GM08714 (cell line): ENCODE data around the gene YPEL1.
A peak's percentile ranks its signal among the peaks of the same experiment; 100 is the strongest.
"Not testable (repeated sequence)": the region's sequence is repeated elsewhere in the genome, so short reads cannot be mapped to it uniquely, and the experiment has no call there.

Experiments
- H3K4me3 ChIP-seq: fragments of 200-500 bp; sonication (Bioruptor generic); 2 replicates; pipeline ENCODE4 v1.5.1; 2014; ENCODE audit warnings: mild to moderate bottlenecking, low read length, inconsistent platforms
- ZNF274 ChIP-seq: IDR thresholded peaks from 2 replicates; pipeline ENCODE4 v1.6.1; 2012; ENCODE audit warnings: mild to moderate bottlenecking, low read depth, low read length

Gene YPEL1

DNA sequence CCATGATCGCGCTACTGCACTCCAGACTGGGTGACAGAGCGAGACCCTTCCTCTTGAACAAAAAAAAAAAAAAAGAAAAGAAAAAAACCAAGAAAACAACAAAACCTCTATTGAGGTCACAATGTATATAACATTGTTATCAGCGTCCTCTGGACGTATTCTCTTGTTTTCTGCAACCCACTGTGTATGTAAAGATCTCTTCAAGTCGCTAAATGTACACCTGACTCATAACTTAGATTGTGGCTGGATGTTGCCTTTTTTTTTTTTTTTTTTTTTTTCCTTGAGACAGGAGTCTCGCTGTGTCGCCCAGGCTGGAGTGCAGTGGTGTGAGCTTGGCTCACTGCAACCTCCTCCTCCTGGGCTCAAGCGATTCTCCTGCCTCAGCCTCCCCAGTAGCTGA, 1.4 kb upstream of the YPEL1 start:
- no peak for TF ChIP-seq ZNF274
- no peak overlapping the region for H3K4me3 ChIP-seq

DNA sequence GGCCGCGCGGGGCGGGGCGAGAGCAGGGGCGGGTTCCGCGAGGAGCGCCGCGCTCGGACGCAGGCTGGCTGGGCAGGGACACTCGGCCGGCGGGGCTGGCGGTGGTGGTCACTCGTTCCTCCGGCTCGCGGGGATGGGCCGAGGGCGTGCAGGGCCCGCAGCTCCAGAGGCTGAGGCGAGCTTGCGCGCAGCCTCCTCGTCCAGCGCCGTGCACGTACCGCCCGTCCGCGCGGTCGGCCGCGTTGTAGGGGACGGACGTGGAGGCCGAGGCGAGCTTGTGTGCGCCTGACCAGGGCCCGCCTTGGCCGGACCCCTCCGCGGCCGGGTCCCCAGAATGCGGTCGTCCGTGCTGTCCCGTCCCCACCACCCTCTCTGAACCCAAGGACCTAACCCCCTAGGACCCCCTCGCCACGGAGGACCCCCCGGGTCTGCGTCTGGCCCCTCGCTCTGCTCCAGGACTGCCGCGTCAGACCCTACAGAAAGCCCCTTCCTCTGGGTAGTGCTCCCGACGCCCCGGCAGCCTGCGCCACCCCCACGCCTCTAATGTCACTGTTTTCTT, 569 bp upstream of the YPEL1 start:
- no peak for TF ChIP-seq ZNF274
- H3K4me3 ChIP-seq = peak overlapping the region; percentile 57; the same call in 1 of the 2 replicates

DNA sequence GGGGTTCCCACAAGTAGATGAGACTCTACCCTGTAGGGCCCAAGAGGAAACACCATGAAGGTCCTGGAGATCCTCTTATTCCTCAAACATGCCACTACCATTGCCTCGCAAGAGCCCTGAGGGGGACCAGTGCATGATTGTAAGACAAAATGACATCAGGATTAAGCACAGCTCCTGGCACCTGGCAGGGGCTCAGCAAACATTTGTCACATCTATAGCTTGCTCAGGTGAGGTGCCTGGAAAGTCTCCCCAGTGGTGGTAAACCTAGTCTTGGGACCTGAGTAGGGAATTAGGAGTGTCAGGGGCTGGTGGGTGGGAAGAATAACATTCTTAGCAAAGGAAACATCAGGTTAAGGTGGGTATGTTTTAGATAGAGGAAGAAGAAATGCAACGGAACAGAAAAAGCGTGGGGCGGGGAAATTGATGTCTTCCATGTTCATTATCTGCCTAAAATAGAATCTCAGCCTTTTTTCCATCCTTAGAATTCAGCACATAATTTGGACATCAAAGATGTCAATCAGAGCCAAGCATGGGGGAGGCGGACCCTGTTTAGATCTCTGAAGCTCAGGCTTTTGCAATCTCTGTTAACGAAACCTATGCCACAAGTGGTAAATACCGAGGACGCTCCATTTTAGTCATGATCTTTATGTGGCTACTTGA, 924 bp downstream of the YPEL1 start:
- no peak for TF ChIP-seq ZNF274
- peak overlapping the region; percentile 73 for H3K4me3 ChIP-seq

DNA sequence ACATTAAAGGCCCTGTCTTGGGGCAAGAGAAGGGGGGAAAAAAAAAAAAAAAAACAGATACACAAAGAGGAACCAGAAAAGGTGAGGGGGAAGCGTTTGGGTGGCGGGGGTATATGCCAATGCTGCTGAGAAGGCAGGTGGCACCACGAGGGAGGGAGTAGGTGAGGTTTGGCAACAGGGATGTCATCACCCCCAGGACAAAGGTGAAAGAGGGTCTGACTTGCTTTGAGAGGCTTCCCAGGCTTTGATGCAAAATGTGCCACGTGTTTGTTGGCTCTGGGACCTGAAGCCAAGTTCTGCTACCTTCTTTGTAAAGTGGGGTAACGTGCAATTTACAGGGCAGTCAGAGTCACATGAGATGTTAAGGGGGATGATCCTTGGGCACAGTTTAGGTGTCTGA, 4.1 kb downstream of the YPEL1 start:
- TF ChIP-seq ZNF274 = no peak
- H3K4me3 ChIP-seq = no peak overlapping the region

DNA sequence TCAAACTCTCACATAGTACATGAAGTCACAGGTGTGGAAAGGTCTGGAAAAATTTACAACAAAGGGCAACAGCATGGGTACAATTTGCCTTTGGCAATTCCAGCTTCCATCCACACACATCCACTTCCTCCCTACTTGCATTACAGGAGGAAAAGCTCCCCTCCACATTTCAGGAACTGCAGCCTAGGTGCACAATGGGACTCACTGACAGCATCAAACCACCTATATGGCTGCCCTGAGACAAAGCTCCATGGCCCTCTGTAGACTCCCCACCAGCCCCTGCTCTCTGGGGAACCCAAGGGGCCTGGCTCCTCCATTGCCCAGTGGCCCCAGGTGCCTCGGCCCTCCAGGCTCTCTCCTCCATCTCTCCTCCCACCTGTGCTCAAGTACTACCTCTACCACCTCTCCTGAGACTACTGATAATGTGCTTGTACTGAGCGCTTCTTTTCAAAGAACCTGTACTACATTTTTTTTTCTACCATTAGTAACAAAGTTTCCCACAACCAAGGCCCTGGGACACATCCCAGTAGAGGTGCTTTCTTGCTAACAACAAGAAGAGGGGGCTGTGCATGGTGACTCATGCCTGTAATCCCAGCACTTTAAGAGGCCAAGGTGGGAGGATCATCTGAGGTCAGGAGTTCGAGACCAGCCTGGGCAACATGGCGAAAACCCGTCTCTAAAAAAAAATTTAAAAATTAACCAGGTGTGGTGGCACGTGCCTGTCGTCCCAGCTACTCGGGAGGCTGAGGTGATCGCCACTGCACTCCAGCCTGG, 4.9 kb downstream of the YPEL1 start:
- TF ChIP-seq ZNF274 = no peak

DNA sequence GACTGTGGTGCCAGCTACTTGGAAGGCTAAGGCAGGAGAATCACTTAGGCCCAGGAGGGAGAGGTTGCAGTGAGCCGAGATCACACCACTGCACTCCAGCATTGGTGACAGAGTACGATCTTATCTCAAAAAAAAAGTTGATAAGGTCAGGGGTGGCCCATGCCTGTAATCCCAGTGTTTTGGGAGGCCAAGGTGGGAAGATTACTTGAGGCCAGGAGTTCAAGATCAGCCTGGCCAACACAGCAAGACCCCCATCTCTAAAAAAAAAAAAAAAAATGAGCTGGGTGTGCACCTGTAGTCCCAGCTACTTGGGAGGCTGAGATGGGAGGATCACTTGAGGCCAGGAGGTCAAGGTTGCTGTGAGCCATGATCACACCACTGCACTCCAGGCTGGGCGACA, 6.4 kb downstream of the YPEL1 start:
- H3K4me3 ChIP-seq = not testable (repeated sequence)

More for the DNA sequence above, 4.9 kb downstream of the YPEL1 start:
- no peak overlapping the region for H3K4me3 ChIP-seq

DNA sequence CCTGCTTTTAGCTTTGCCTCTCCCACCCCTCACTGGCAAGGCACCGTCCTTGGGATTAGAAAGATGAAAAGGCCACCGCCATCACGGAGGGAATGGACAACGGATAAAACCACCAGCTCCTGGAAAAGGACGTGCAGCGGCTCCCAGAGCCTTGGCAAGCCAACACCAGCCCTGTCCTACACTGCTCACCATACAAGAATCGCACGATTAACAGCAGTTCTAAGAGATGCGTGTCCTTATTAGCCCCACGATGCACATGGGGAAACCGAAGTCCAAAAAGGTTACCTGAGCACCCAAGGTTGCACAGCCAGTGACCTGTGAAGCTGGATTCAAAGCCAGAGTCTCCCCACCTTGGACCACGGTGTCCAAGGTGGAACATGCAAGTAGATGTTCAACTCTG, 7.3 kb downstream of the YPEL1 start:
- H3K4me3 ChIP-seq = no peak overlapping the region
- no peak for TF ChIP-seq ZNF274

DNA sequence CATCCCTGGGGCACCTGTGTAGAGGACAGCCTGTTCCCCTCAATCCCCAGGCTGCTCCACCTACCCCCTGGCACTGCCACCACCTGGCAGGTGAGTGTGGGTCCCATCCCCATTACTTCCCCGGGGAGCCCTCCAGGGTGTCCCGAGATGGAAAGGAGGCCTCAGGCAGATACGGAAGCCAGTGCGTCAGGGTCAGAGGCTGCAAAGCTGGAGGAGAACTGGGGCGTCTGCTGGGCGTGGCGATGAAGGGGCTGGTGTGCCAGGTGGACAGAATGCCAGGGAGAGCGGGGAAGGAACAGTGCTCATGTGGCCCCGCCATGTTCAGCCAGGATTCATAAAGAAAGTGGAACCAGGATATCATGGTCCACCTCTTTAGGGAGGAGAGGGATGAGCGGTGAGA, 7.8 kb downstream of the YPEL1 start:
- TF ChIP-seq ZNF274 = no peak
- no peak overlapping the region for H3K4me3 ChIP-seq

DNA sequence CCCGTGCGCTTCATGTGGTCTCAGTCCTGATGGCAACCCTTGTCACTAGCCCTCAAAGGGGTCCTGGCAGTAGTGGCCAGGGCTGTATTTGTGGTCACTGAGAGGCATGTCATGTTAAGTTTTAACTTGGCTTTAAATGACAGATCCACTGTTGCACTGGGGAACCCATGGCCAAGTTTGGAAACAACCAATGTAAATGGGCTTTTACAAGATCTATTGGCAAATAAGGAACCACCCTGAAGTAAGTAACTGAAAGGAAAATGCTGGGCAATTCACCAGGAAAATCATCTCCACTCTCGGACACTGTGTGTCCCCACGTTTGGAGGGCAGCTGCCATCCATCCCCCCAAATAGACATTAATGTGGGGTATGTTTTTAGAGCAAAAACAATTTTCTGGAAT, 8.4 kb downstream of the YPEL1 start:
- TF ChIP-seq ZNF274 = no peak
- no peak overlapping the region for H3K4me3 ChIP-seq

DNA sequence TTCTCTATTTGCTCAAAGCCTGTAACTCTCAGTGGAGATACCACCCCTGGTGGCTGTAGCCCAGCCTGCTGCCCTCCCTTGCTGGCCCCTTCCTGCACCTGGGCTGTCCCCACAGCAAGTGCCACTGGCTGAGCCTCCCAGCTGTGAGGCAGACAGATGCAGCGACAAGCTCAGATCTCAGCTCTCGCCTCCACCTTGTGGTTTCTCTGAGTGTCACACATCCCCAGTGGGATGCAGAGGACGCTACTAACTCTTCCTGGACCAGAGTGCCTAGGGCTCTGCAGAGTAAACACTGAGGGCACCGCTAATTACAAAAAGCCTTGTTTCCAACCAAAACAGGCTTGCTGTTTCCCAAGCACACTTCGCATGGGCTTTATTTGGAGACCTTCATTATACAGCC, 8.9 kb downstream of the YPEL1 start:
- TF ChIP-seq ZNF274 = no peak

DNA sequence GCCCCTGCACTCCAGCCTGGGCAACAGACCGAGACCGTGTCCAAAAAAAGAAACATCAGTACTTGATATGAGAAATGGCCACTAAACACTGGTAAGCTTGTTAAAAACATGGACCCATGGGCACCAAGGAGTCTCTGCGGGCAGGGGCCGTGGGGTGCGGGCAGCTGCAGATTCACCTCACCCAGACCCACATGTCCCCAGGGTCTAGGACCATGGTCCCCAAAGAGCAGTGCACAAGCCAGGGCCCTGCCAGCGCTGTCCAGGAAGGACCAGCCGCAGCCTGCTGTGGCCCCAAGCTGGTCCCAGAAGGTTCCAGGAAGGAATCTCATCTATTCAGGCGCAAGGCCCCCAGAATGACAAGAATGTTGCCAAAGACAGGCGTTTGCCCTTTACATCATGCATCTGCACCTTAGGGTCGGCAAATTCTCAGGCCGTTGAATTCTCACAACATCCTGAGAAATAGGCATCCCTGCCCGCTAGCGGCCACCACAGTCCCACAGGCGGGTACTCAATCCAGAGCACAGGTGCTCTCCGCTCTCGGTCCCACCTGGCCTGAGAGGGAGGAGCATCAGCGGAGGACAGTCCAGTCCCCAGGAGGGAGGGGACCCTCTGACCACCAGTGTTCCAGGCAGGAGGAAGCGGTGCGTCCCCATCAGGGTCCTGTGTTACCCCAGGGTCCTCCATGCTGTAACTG, 9.5 kb downstream of the YPEL1 start:
- no peak for TF ChIP-seq ZNF274
- H3K4me3 ChIP-seq = no peak overlapping the region

More for the DNA sequence above, 8.9 kb downstream of the YPEL1 start:
- no peak overlapping the region for H3K4me3 ChIP-seq

DNA sequence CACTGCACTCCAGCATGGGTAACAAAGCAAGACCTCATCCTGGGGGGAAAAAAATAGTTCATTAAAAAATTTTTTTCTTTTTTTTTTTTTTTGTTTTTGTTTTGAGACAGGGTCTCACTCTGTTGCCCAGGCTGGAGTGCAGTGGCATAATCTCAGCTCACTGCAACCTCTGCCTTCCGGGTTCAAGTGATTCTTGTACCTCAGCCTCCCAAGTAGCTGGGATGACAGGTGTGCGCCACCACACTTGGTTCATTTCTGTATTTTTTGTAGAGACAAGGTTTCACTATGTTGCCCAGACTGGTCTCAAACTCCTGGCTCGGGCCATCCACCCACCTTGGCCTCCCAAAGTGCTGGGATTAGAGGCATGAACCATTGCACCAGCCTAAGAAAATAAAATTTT, 11.1 kb downstream of the YPEL1 start:
- not testable (repeated sequence) for H3K4me3 ChIP-seq

DNA sequence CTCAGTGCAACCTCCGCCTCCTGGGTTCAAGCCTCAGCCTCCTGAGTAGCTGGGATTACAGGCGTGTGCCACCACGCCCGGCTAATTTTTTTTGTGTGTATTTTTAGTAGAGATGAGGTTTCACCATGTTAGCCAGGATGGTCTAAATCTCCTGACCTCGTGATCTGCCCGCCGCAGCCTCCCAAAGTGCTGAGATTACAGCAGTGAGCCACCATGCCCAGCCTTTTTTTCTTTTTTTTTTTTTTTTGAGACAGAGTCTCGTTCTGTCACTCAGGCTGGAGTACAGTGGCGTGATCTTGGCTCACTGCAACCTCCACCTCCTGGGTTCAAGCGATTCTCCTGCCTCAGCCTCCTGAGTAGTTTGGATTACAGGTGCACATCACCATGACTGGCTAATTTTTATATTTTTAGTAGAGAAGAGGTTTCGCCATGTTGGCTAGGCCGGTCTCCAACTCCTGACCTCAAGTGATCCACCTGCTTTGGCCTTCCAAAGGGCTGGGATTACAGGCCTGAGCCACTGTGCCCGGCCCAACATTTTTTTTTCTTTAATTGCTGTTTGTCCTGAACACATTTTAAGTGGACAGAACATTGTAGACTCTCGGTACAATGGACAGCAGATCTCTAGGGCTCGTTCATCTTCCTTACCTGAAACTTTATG, 14.3 kb downstream of the YPEL1 start:
- H3K4me3 ChIP-seq = not testable (repeated sequence)

DNA sequence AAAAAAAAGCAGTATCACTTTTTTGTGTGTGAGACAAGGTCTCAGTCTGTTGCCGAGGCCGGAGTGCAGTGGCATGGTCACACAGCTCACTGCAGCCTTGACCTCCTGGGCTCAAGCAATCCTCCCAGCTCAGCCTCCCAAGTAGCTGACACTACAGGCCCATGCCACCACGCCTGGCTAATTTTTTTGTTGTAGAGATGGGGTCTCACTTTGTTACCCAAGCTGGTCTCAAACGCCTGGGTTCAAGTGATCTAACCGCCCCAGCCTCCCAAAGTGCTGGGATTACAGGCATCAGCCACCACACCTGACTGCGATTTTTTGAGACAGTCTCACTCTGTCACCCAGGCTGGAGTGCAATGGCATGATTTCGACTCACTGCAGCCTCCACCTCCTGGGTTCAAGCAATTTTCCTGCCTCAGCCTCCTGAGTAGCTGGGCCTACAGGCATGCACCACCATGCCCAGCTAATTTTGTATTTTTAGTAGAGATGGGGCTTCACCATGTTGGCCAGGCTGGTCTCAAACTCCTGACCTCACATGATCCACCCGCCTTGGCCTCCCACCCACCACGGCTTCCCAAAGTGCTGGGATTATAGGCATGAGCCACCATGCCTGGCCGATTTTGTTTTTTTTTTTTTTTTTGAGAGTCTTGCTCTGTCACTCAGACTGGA, 15.3 kb downstream of the YPEL1 start:
- not testable (repeated sequence) for H3K4me3 ChIP-seq
